NCI-H69 (cell line): Measurements from ENCODE around the gene TMEM131L.
"Not testable (repeated sequence)": the region's sequence is repeated elsewhere in the genome, so short reads cannot be mapped to it uniquely, and the experiment has no call there.

Experiments used
- DNase-seq: peaks from one replicate; lab custom pipeline; 2025; lab: John Stamatoyannopoulos, UW

Gene TMEM131L

GRCh38 chr4:153449338-153449737, 16.8 kb upstream of the TMEM131L start:
- no peak for DNase-seq

GRCh38 chr4:153450544-153450917, 15.6 kb upstream of the TMEM131L start:
- DNase-seq, result no peak

GRCh38 chr4:153451145-153451544, 15.0 kb upstream of the TMEM131L start:
- DNase-seq, result peak; percentile 3

- no peak for DNase-seq
Measured at GRCh38 chr4:153451911-153452657, 14.1 kb upstream of the TMEM131L start.

- DNase-seq, result no peak
Measured at GRCh38 chr4:153452658-153453378, 13.3 kb upstream of the TMEM131L start.

DNA sequence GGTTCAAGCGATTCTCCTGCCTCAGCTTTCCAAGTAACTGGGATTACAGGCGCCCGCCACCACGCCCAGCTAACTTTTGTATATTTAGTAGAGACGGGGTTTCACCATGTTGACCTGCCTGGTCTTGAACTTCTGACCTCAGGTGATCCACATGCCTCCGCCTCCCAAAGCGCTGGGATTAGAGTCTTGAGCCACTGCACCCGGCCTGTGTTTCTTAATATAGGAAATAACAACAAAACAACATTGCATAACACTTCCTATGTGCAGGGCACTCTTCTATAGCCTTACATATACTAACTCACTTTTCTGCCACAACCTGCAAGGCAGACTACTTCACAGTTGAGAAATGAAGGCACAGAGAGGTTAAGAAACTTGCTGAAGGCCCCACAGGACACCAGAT, 12.8 kb upstream of the TMEM131L start:
- no peak for DNase-seq

GRCh38 chr4:153458969-153459368, 7.2 kb upstream of the TMEM131L start:
- no peak for DNase-seq

DNA sequence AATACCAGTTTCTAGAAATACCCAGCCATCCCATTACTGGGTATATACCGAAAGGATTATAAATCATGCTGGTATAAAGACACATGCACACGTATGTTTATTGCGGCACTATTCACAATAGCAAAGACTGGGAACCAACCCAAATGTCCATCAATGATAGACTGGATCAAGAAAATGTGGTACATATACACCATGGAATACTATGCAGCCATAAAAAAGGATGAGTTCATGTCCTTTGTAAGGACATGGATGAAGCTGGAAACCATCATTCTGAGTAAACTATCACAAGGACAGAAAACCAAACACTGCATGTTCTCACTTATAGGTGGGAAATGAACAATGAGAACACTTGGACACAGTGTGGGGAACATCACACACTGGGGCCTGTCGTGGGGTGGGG, 4.6 kb upstream of the TMEM131L start:
- DNase-seq, result not testable (repeated sequence)

- peak; percentile 58 for DNase-seq
Measured at GRCh38 chr4:153464068-153464467, 2.1 kb upstream of the TMEM131L start.

DNA sequence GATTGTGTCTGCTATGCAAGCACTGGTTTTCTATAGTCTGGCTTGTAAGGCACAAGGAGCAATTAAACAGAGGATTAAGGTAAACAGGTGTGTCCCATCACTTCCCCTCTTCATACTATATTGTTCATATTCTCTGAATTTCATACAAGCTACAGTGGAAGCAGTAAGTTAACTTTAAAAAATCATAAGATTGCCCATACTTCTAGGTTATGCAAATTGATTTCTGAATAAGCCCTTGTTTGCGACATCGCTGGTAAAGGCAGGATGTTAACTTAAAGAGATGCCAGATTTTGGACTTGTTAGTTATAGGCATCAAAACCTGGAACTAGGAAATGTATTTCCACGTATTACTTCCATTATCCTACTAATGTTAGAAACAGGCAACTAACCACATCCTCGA, 1.0 kb upstream of the TMEM131L start:
- peak; percentile 17 for DNase-seq

DNA sequence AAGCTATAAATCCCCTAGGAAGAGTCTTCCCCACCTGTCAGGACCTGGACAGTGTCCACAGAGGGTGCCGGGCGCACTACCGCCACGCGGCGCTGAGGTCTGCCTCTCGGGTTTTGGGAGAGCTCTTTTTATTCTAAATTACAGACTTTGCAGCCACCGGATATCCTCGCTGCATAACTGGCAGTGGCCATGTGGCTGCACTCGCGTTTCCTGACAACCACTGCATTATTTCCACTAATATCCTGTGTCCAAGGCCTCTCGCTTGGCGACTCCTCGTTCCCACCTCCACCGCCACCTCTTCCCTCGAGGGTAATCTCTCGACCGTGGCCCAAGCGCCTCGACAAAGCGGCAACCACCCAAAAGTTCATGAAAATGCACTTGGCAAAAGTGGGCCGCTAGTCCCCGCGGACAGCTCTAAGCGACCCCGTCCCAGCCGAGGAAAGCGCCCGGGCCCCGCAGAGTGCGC, 512 bp upstream of the TMEM131L start:
- peak; percentile 74 for DNase-seq

GRCh38 chr4:153466949-153467896, 1.1 kb downstream of the TMEM131L start:
- peak; percentile 87 for DNase-seq

DNA sequence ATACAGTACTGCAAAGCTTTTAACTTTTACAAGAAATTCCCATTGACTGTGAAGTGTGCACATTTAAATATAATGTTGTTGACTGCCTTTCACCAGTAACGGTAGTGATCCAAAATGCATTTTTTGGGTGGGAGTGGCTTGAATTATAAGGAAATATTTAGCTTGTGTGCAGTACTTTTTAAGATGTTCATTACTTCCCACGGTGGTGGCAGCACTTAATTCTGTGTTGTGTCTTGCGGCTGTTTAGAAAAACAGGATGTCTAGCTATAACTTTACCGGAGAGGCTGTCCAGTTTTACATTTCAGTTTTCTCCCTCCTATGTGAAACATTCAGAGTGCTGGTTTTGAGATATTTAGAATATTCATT, 1.7 kb downstream of the TMEM131L start:
- peak; percentile 2 for DNase-seq

DNA sequence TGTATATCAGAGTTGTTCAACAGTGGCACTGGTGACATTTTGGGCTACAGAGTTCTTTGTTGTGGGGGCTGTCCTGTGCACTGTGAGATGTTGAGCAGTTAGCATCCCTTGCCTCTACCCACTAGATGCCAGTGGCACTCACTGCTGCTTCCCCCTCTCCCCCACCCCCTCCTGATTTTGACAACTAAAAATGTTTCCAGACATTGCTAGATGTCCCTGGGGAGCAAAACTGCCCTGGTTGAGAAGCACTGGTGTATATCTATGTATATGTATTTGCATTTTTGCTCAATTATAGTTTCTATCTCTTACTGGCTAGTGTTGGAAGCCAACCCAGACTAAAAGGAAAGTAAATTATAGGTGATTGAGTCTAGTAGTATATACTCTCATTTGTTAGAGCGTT, 2.4 kb downstream of the TMEM131L start:
- DNase-seq, result peak; percentile 46

DNA sequence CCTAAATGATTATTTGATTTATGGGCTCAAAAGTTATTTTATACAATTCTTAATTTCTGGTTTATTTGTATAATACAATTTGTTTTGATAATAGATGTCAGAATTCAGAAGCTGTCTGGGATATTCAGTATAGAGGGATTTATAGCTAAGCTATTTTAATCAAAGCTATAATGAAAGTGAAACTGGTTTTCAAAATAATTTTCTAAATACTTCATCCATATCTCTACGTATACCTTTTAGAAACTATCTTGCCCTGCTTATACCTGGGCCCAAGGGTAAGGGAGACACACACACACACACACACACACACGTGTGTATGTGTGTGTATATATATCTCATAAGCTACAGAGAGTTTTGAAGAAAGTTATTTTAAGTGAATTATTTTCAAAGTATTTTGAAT, 2.9 kb downstream of the TMEM131L start:
- DNase-seq, result no peak

- DNase-seq, result not testable (repeated sequence)
Measured at GRCh38 chr4:153471071-153471697, 5.0 kb downstream of the TMEM131L start.

DNA sequence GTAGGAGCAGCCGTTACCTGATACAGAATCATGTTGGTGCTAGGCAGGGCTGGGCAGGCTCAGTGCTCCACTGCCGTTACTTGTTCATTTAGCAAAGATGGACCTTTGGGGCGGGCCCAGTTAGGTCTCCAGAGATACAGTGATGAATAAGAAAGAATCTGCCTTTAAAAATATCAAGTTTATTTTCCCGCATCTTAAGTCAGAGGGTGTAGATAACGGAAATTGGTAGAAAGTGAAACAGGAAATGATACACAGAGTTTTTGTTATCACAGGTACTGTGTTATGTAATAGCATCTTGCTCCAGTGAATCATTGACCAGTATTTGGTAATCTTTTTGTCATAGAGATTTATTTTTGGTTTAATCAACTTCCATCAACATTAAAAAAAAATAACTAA, 5.5 kb downstream of the TMEM131L start:
- no peak for DNase-seq

GRCh38 chr4:153472122-153473037, 6.2 kb downstream of the TMEM131L start:
- DNase-seq, result no peak

GRCh38 chr4:153474251-153474650, 8.1 kb downstream of the TMEM131L start:
- no peak for DNase-seq

DNA sequence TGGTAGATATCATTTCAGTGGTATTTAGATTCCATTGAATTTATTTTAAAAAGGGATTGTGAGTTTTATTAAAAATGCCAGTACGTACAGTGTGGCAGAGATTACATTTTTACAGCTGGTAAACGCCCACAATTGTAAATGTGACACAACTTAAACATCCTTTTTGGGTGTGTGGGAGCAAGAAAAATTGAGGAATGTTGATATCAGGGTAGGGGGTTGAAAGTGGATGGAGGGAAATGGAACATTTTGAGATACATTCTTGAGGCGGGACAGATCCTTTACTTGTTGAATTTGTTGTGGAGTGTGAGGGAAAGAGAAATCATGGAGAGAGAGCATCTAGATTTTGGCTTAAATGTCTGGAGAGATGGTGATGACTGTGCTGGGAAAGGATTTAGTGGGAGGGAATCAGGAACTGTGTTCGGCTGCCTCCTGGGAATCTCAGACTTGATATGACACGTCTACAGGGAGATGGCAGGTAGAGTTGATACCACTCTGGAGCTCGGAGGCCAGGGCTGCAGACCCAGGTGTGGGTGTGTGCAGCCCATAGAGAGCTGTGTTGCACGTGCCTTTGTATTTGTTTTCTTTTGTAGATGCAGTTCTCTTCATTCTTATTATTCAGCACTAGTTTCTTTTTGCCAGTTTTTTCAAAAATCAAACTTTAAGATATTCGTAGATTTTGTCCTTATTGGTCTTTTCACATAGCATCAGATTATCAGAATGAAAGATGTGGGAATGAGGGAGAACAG, 10.8 kb downstream of the TMEM131L start:
- peak; percentile 10 for DNase-seq
